OCI-LY7 (cell line): ENCODE results near the gene GRIP1.

Source experiments
- EZH2phosphoT487 ChIP-seq: fragments of 200-600 bp; sonication (generic); IDR thresholded peaks from 2 replicates; pipeline ENCODE4 v1.6.1; 2018; ENCODE audit warnings: low read depth, borderline replicate concordance, mild to moderate bottlenecking, mixed run types, antibody characterized with exemption, low read length, moderate library complexity, mixed read lengths
- TF ChIP-seq, protein P1 (sequence below): fragments of 200-600 bp; sonication (generic); conservative IDR thresholded peaks from 2 replicates; pipeline ENCODE4 v1.5.1; 2014; ENCODE audit warnings: mild to moderate bottlenecking, antibody characterized with exemption, low read length, moderate library complexity, mixed read lengths

DNA sequence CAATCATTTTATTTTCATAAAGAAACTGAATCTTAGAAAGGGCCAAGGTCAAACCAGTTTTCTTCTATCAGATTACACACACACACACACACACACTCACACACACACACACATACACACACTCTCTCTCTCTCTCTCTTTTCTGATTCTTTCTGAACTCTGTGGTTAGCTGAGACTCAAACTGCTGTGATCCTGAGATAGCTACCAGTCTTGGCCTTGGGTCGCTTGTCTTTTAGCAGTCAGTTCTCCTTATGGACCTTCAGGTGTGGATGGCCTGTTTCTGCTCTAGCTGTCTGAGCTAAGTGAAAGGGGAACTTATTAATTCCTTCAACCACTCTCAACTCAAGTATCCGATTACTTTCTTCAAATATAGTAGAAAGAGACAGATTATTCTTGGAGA is 145.1 kb downstream of the GRIP1 start:
- TF ChIP-seq, protein P1, sequence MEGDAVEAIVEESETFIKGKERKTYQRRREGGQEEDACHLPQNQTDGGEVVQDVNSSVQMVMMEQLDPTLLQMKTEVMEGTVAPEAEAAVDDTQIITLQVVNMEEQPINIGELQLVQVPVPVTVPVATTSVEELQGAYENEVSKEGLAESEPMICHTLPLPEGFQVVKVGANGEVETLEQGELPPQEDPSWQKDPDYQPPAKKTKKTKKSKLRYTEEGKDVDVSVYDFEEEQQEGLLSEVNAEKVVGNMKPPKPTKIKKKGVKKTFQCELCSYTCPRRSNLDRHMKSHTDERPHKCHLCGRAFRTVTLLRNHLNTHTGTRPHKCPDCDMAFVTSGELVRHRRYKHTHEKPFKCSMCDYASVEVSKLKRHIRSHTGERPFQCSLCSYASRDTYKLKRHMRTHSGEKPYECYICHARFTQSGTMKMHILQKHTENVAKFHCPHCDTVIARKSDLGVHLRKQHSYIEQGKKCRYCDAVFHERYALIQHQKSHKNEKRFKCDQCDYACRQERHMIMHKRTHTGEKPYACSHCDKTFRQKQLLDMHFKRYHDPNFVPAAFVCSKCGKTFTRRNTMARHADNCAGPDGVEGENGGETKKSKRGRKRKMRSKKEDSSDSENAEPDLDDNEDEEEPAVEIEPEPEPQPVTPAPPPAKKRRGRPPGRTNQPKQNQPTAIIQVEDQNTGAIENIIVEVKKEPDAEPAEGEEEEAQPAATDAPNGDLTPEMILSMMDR: no peak
- TF ChIP-seq EZH2phosphoT487: no peak
